Retinal pigment epithelial cell (primary cell): Measurements from ENCODE around the gene ELL2.

Experiments used
- DNase-seq: peaks from one replicate; pipeline ENCODE4 v3.0.0-alpha.2; 2010; ENCODE audit warnings: low read depth
- H3K4me3 ChIP-seq: 2 replicates; pipeline ENCODE4 v1.5.1; 2011; ENCODE audit warnings: mild to moderate bottlenecking, low read length, control low read depth, moderate library complexity
- TF ChIP-seq, protein P1 (sequence below): conservative IDR thresholded peaks from 2 replicates; pipeline ENCODE4 v1.5.1; 2011; ENCODE audit warnings: low read depth, low read length, control low read depth, inconsistent platforms

Gene ELL2

DNA sequence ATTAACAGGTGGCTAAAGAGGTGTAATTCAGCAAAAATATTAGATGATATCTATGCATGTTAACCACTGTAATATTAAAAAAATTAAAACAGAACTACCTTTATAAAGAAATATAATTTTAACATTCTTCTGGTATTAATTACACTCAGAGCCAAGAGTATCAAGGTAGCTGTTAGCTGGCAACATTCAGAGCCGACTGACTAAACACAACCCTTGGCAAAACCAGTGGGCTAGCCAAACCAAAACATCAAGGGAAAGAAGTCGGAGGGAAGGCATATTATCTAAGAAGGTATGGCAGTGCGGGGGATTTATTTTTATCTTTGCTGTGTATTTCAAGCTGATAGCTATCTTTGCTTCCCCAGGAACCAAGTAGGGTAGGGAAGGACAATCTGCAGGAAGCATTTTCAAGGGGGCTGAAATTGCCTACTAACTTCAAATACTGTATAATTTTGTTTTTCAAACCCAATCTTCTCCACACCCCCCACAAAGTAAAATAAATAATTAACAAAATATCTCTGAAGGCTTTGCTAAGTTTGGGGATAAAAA, 24.0 kb downstream of the ELL2 start:
- DNase-seq = no peak
- no peak overlapping the region for H3K4me3 ChIP-seq
- TF ChIP-seq, protein P1, sequence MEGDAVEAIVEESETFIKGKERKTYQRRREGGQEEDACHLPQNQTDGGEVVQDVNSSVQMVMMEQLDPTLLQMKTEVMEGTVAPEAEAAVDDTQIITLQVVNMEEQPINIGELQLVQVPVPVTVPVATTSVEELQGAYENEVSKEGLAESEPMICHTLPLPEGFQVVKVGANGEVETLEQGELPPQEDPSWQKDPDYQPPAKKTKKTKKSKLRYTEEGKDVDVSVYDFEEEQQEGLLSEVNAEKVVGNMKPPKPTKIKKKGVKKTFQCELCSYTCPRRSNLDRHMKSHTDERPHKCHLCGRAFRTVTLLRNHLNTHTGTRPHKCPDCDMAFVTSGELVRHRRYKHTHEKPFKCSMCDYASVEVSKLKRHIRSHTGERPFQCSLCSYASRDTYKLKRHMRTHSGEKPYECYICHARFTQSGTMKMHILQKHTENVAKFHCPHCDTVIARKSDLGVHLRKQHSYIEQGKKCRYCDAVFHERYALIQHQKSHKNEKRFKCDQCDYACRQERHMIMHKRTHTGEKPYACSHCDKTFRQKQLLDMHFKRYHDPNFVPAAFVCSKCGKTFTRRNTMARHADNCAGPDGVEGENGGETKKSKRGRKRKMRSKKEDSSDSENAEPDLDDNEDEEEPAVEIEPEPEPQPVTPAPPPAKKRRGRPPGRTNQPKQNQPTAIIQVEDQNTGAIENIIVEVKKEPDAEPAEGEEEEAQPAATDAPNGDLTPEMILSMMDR = no peak

DNA sequence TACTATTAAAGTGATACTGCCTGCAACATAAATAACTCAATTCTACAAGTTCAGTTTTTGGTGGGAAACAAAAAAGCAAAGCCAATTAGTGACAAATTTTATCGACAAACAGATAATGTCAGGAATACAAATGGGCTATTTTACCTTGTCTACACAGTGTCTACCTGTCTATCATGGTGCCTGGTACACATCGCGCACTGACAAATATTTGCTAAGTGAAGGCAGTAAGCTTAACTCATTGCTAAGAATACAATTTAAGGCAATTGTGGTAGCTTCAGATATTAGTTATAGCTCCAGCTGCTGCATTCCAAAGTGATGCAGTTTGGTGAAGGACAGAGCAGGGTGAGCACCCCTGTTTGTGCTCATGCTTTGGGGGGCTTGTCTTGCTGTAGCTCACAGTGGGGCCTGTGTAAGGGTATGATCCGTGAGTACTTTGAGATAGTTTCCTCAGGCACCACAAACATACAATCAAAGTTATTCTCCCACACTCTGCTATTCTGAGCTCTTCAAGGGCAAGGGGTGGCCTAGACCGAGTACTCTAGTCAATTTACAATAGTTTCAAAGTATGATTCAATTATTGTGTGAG, 24.7 kb downstream of the ELL2 start:
- TF ChIP-seq, protein P1 = no peak

DNA sequence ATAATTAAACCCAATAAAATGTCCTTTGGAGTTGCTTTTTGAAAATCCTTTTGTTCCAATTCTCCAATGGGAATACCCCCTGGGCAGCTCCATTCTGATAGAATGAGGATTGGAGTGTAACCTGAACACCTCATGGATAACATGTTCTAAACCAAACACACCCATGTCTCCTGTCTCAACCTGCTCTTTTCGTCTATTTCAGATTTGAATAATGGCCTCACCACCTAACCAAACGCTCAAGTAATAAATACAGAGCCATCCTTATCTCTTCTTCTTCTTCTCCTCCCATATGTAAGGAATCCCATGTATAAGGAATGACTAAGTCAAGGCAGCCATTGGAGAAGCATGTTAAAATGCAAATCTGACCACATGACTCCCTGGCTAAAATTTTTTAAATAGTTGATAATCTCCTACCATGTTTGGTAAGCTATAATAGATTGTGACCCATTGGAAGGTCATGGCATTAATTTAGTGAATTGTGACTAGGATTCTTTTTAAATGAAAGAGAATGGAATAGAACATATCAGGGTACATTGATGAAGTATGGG, 26.0 kb downstream of the ELL2 start:
- H3K4me3 ChIP-seq = no peak overlapping the region
- no peak for DNase-seq
- TF ChIP-seq, protein P1 = no peak

More for the DNA sequence above, 24.7 kb downstream of the ELL2 start:
- H3K4me3 ChIP-seq = no peak overlapping the region
- no peak for DNase-seq

DNA sequence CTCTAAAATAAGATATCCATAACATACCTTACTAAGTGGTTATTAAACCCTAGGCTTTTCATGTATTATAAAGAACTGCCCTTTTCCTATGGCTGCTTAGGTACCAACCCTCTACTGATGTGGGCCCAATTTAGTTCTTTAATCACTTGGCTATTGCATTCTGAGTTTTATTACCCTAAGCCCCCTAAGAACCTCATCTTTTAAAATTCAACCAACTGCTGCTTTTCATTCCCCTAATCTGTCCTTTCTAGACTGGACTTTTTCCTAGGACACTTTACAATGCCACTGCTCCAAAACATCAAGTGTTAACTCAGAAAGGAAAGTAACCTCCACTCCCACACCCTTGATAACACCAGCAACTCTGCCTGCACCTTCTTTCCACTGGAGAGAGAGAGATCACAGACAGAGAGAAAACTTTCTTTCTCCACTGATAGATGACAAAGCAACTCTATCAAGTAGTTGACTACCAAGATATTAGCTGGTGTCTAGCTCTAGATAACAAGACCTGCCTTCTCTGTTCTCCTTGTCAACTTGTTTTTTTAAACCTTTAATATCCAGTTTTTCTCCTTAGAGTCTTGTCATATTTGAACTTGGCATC, 27.3 kb downstream of the ELL2 start:
- TF ChIP-seq, protein P1 = no peak
- no peak overlapping the region for H3K4me3 ChIP-seq
- DNase-seq = no peak

DNA sequence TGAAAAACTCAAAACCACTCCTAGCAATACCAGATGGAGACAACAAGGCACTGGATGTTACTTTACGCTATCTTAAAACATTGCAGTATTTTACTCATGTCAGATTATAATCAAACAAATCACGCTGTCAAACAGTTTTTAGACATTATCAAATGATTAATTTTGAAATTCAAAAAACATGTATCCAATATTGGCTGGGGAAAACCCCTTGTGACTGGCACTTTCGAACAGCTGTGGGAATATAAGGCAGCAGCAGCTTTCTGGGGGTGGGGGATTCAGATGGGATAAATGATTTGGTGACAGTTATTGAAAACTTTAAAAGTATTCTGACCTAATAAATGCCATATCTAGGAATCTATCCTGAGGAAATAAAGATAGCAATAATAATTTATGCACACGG, 28.7 kb downstream of the ELL2 start:
- TF ChIP-seq, protein P1 = no peak
- H3K4me3 ChIP-seq = no peak overlapping the region

DNA sequence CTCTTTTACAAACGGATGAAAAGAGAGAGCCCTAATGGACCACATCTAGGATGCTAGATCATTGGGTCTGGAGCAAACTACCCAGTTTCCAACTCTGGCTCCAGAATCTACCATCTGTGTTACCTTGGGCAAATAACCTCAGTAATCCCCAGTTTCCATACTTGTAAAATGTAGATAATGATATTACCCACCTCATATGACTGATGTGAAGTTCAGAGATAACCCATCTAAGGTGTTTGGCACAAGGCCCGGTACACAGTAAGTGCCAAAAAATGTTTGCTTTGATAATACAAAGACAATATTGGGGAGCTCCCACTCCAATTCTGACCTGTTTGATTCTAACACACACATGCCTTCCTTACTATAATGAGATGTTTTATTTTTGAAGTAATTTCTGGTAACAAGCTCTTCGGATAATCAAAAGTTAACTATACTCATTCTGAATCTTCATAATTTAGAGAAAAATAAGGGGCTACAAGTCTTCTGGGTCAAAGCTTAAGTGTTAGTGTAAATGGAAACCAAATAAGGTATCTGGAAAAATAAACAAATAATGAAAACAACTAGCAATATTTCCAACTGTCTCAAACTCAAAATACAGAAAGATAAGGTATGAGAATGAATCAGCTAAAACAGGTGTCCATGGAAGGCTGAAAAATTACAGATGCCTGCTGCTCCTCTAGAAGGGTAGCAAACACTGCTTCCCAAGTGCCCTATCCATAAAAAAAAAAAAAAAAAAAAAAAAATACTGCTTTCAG, 30.4 kb downstream of the ELL2 start:
- TF ChIP-seq, protein P1 = no peak
- H3K4me3 ChIP-seq = no peak overlapping the region
- no peak for DNase-seq

More for the DNA sequence above, 28.7 kb downstream of the ELL2 start:
- no peak for DNase-seq
